Uterus (tissue), 2 donors: ENCODE data around the gene CAMK1.

ENCODE experiments used
- CTCF ChIP-seq, 4 experiments: fragments of 200-600 bp in 2 of 4; fragments of 450-650 bp in 2 of 4; sonication (generic) in 2 of 4; IDR thresholded peaks; one replicate each; pipeline ENCODE4 v1.5.1; 2016 to 2019; ENCODE audit warnings: antibody characterized with exemption in 4 of 4, mild to moderate bottlenecking in 2 of 4, moderate library complexity in 1 of 4
- POLR2A ChIP-seq, 2 donors: fragments of 450-650 bp; IDR thresholded peaks; one replicate each; pipeline ENCODE4 v1.6.1; 2016; ENCODE audit warnings: antibody characterized with exemption in 2 of 2, mild to moderate bottlenecking in 1 of 2, moderate library complexity in 1 of 2

- TF ChIP-seq CTCF (IDR thresholded peaks at IDR 0.05) (no peak), POLR2A (IDR thresholded peaks at IDR 0.05) (no peak)
Observed at GRCh38 chr3:9785602-9786001, 15.9 kb upstream of the CAMK1 start.
